Measurements from ENCODE around the gene DLG2.

The DLG2 gene

GRCh38 chr11:84234462-84235202 lies 1392.5 kb downstream of the DLG2 start:
- H4K20me1 ChIP-seq (ENCODE audit: insufficient read depth, low read length), result no peaks in the 10 kb centered on the region
- H3K9me3 ChIP-seq (ENCODE audit: insufficient read depth, low read length), result no peaks in the 10 kb centered on the region
- H3K36me3 ChIP-seq (replicated peaks; ENCODE audit: low read depth, low read length), result no peaks in the 10 kb centered on the region
- H3K4me2 ChIP-seq (ENCODE audit: low read length), result no peak overlapping the region
- TF ChIP-seq EZH2phosphoT487 (IDR thresholded peaks at IDR 0.05; ENCODE audit: low read depth), result no peak
- no peak for TF ChIP-seq CTCF (IDR thresholded peaks at IDR 0.05; ENCODE audit: low read depth, low read length)
- peaks cover 32% of the 10 kb centered on the region for H3K4me1 ChIP-seq (ENCODE audit: low read length)
- H3K4me3 ChIP-seq (ENCODE audit: low read length), result no peak overlapping the region
- no peaks in the 10 kb centered on the region for H3K79me2 ChIP-seq (ENCODE audit: low read length)
- H2AFZ ChIP-seq (ENCODE audit: low read depth, low read length), result no peak overlapping the region
- no peaks in the 10 kb centered on the region for H3K27me3 ChIP-seq (ENCODE audit: low read depth, low read length)
- H3K9ac ChIP-seq (ENCODE audit: low read length), result no peak overlapping the region
- no peak overlapping the region for H3K27ac ChIP-seq (ENCODE audit: low read length)

- no peak for TF ChIP-seq EZH2phosphoT487 (IDR thresholded peaks at IDR 0.05; ENCODE audit: low read depth)
- TF ChIP-seq CTCF (IDR thresholded peaks at IDR 0.05; ENCODE audit: low read depth, low read length), result no peak
- no peaks in the 10 kb centered on the region for H3K9me3 ChIP-seq (ENCODE audit: insufficient read depth, low read length)
- no peaks in the 10 kb centered on the region for H3K27me3 ChIP-seq (ENCODE audit: low read depth, low read length)
- H3K4me2 ChIP-seq (ENCODE audit: low read length), result no peak overlapping the region
- H3K79me2 ChIP-seq (ENCODE audit: low read length), result no peaks in the 10 kb centered on the region
- no peak overlapping the region for H3K27ac ChIP-seq (ENCODE audit: low read length)
- no peak overlapping the region for H3K4me3 ChIP-seq (ENCODE audit: low read length)
- H2AFZ ChIP-seq (ENCODE audit: low read depth, low read length), result no peak overlapping the region
- H3K4me1 ChIP-seq (ENCODE audit: low read length), result peaks cover 28% of the 10 kb centered on the region
- no peaks in the 10 kb centered on the region for H4K20me1 ChIP-seq (ENCODE audit: insufficient read depth, low read length)
- no peak overlapping the region for H3K9ac ChIP-seq (ENCODE audit: low read length)
- no peaks in the 10 kb centered on the region for H3K36me3 ChIP-seq (replicated peaks; ENCODE audit: low read depth, low read length)
Observed at GRCh38 chr11:84234011-84234410, 1393.1 kb downstream of the DLG2 start.

GRCh38 chr11:84232511-84232910 lies 1394.6 kb downstream of the DLG2 start:
- H3K9ac ChIP-seq (ENCODE audit: low read length), result no peak overlapping the region
- no peaks in the 10 kb centered on the region for H3K79me2 ChIP-seq (ENCODE audit: low read length)
- H3K9me3 ChIP-seq (ENCODE audit: insufficient read depth, low read length), result no peaks in the 10 kb centered on the region
- TF ChIP-seq CTCF (IDR thresholded peaks at IDR 0.05; ENCODE audit: low read depth, low read length), result no peak
- TF ChIP-seq EZH2phosphoT487 (IDR thresholded peaks at IDR 0.05; ENCODE audit: low read depth), result no peak
- no peak overlapping the region for H3K4me3 ChIP-seq (ENCODE audit: low read length)
- no peaks in the 10 kb centered on the region for H4K20me1 ChIP-seq (ENCODE audit: insufficient read depth, low read length)
- no peaks in the 10 kb centered on the region for H3K36me3 ChIP-seq (replicated peaks; ENCODE audit: low read depth, low read length)
- H3K27me3 ChIP-seq (ENCODE audit: low read depth, low read length), result no peaks in the 10 kb centered on the region
- H3K4me1 ChIP-seq (ENCODE audit: low read length), result peaks cover 13% of the 10 kb centered on the region
- H2AFZ ChIP-seq (ENCODE audit: low read depth, low read length), result no peak overlapping the region
- no peak overlapping the region for H3K4me2 ChIP-seq (ENCODE audit: low read length)
- no peak overlapping the region for H3K27ac ChIP-seq (ENCODE audit: low read length)

GRCh38 chr11:84230402-84230801 lies 1396.7 kb downstream of the DLG2 start:
- no peak for TF ChIP-seq CTCF (IDR thresholded peaks at IDR 0.05; ENCODE audit: low read depth, low read length)
- TF ChIP-seq EZH2phosphoT487 (IDR thresholded peaks at IDR 0.05; ENCODE audit: low read depth), result no peak

More at GRCh38 chr11:84230402-84230801, 1396.7 kb downstream of the DLG2 start:
- Histone ChIP-seq H3K4me2 (ENCODE audit: low read length) (no peak overlapping the region), H3K79me2 (ENCODE audit: low read length) (no peaks in the 10 kb centered on the region), H4K20me1 (ENCODE audit: insufficient read depth, low read length) (no peaks in the 10 kb centered on the region), H3K27me3 (ENCODE audit: low read depth, low read length) (no peaks in the 10 kb centered on the region), H2AFZ (ENCODE audit: low read depth, low read length) (no peak overlapping the region), H3K9ac (ENCODE audit: low read length) (no peak overlapping the region), H3K4me3 (ENCODE audit: low read length) (no peak overlapping the region), H3K27ac (ENCODE audit: low read length) (no peak overlapping the region), H3K36me3 (replicated peaks; ENCODE audit: low read depth, low read length) (no peaks in the 10 kb centered on the region), H3K9me3 (ENCODE audit: insufficient read depth, low read length) (no peaks in the 10 kb centered on the region), H3K4me1 (ENCODE audit: low read length) (peaks cover 8% of the 10 kb centered on the region)
